Activated B cell treated with CpG ODN at 0.5 μM for 24 hours (primary cell): Measurements from ENCODE around the gene MGAT4C. TPM values are rescaled to one million over a fixed set of nuclear protein-coding genes. Genes with fewer than 3 reads are reported as not detected.

Source experiments
- ATAC-seq: fragments of 200-7000 bp; cut with Tn5 transposase; one replicate; pipeline ENCODE4 v1.10.0; 2021; ENCODE audit warnings: low read depth, mild to moderate bottlenecking, moderate library complexity
- CTCF ChIA-PET: fragments of 350-600 bp; sonication (Branson Sonifier 250); formaldehyde crosslinking; loops from one replicate; lab custom pipeline; 2021; ENCODE audit warnings: antibody characterized with exemption; lab: Charles Lee
- POLR2A ChIA-PET: fragments of 350-600 bp; sonication (Branson Sonifier 250); formaldehyde crosslinking; loops from one replicate; lab custom pipeline; 2021; ENCODE audit warnings: antibody characterized with exemption; lab: Charles Lee
- DNase-seq: peaks from one replicate; pipeline ENCODE4 v3.0.0; 2022
- H3K27ac Mint-ChIP-seq: one replicate; pipeline ENCODE4 v1.8.0; 2020; ENCODE audit warnings: mixed read lengths
- H3K27me3 Mint-ChIP-seq: one replicate; pipeline ENCODE4 v1.8.0; 2021; ENCODE audit warnings: mixed read lengths
- H3K36me3 Mint-ChIP-seq: one replicate; pipeline ENCODE4 v1.8.0; 2021; ENCODE audit warnings: low read depth, mixed read lengths
- H3K4me1 Mint-ChIP-seq: one replicate; pipeline ENCODE4 v1.8.0; 2021; ENCODE audit warnings: mixed read lengths
- H3K4me3 Mint-ChIP-seq: one replicate; pipeline ENCODE4 v1.8.0; 2020; ENCODE audit warnings: mild to moderate bottlenecking, mixed read lengths
- H3K9me3 Mint-ChIP-seq: one replicate; pipeline ENCODE4 v1.8.0; 2020; ENCODE audit warnings: mixed read lengths
- CTCF ChIP-seq: fragments of 200-600 bp; IDR thresholded peaks from one replicate; pipeline ENCODE4 v1.8.0; 2022; ENCODE audit warnings: antibody characterized with exemption, mild to moderate bottlenecking
- intact Hi-C: fragments of 100-400 bp; cut with micrococcal nuclease; formaldehyde crosslinking; loops from one replicate; pipeline ENCODE4 v1.15.1; 2024
- total RNA-seq: library from RNA; stranded (reverse); gene quantifications from 2 replicates; pipeline ENCODE4 v1.2.3, GENCODE V29; 2022

The MGAT4C gene
- total RNA-seq, 1 donor from 2014 or later: not detected

GRCh38 chr12:86188226-86188625 lies 68.0 kb downstream of the MGAT4C start:
- DNase-seq (no peak), ATAC-seq (no peak)
- Mint-ChIP-seq H3K27me3 (no peaks in the 10 kb centered on the region), H3K9me3 (peaks cover 3% of the 10 kb centered on the region), H3K4me3 (no peak overlapping the region), H3K36me3 (no peaks in the 10 kb centered on the region), H3K27ac (no peak overlapping the region), H3K4me1 (no peaks in the 10 kb centered on the region)
- no peak for TF ChIP-seq CTCF
- ChIA-PET CTCF (no interaction called here), POLR2A (no interaction called here)
- intact Hi-C loops: no loop called here

- Mint-ChIP-seq H3K36me3 (no peaks in the 10 kb centered on the region), H3K27me3 (no peaks in the 10 kb centered on the region), H3K9me3 (peaks cover 3% of the 10 kb centered on the region), H3K4me1 (no peaks in the 10 kb centered on the region), H3K27ac (no peak overlapping the region), H3K4me3 (no peak overlapping the region)
- intact Hi-C loops: no loop called here
- ATAC-seq (no peak), DNase-seq (no peak)
- no peak for TF ChIP-seq CTCF
- ChIA-PET POLR2A (no interaction called here), CTCF (no interaction called here)
Measured at GRCh38 chr12:86186449-86186848, 69.7 kb downstream of the MGAT4C start.

- ATAC-seq (no peak), DNase-seq (no peak)
- H3K9me3 Mint-ChIP-seq: peaks cover 7% of the 10 kb centered on the region
- intact Hi-C loops: no loop called here
- POLR2A ChIA-PET: no interaction called here
- CTCF ChIA-PET: no interaction called here
- H3K27me3 Mint-ChIP-seq: no peaks in the 10 kb centered on the region
- TF ChIP-seq CTCF: no peak
- H3K36me3 Mint-ChIP-seq: no peaks in the 10 kb centered on the region
- no peak overlapping the region for H3K27ac Mint-ChIP-seq
- H3K4me3 Mint-ChIP-seq: no peak overlapping the region
- H3K4me1 Mint-ChIP-seq: no peaks in the 10 kb centered on the region
Measured at GRCh38 chr12:86179855-86180254, 76.3 kb downstream of the MGAT4C start.

GRCh38 chr12:86174188-86174587 lies 82.0 kb downstream of the MGAT4C start:
- ChIA-PET CTCF (no interaction called here), POLR2A (no interaction called here)
- intact Hi-C loops: no loop called here
- ATAC-seq: no peak
- H3K27me3 Mint-ChIP-seq: no peaks in the 10 kb centered on the region
- H3K27ac Mint-ChIP-seq: no peak overlapping the region
- no peak overlapping the region for H3K4me3 Mint-ChIP-seq
- no peaks in the 10 kb centered on the region for H3K36me3 Mint-ChIP-seq
- no peaks in the 10 kb centered on the region for H3K4me1 Mint-ChIP-seq
- no peak for TF ChIP-seq CTCF
- H3K9me3 Mint-ChIP-seq: peaks cover 6% of the 10 kb centered on the region
- DNase-seq: no peak

GRCh38 chr12:86172913-86173443 lies 83.2 kb downstream of the MGAT4C start:
- no peak overlapping the region for H3K27ac Mint-ChIP-seq
- intact Hi-C loops: no loop called here
- H3K36me3 Mint-ChIP-seq: no peaks in the 10 kb centered on the region
- no peaks in the 10 kb centered on the region for H3K27me3 Mint-ChIP-seq
- ChIA-PET POLR2A (no interaction called here), CTCF (no interaction called here)
- ATAC-seq (no peak), DNase-seq (no peak)
- peaks cover 5% of the 10 kb centered on the region for H3K9me3 Mint-ChIP-seq
- no peak for TF ChIP-seq CTCF
- no peaks in the 10 kb centered on the region for H3K4me1 Mint-ChIP-seq
- H3K4me3 Mint-ChIP-seq: no peak overlapping the region
